Neural progenitor cell (in vitro differentiated cells): Measurements from ENCODE around the gene CASP1.

Experiments
- EZH2 ChIP-seq: fragments of 200-600 bp; sonication (generic); IDR thresholded peaks from 2 replicates; pipeline ENCODE4 v1.6.1; 2017; ENCODE audit warnings: antibody characterized with exemption, mild to moderate bottlenecking, moderate library complexity
- EZH2phosphoT487 ChIP-seq: fragments of 200-600 bp; sonication (generic); IDR thresholded peaks from 2 replicates; pipeline ENCODE4 v1.6.1; 2017; ENCODE audit warnings: antibody characterized with exemption
- TF ChIP-seq, protein P1 (sequence below): fragments of 200-600 bp; sonication (generic); IDR thresholded peaks from 2 replicates; pipeline ENCODE4 v1.5.1; 2017; ENCODE audit warnings: antibody characterized with exemption, mild to moderate bottlenecking

DNA sequence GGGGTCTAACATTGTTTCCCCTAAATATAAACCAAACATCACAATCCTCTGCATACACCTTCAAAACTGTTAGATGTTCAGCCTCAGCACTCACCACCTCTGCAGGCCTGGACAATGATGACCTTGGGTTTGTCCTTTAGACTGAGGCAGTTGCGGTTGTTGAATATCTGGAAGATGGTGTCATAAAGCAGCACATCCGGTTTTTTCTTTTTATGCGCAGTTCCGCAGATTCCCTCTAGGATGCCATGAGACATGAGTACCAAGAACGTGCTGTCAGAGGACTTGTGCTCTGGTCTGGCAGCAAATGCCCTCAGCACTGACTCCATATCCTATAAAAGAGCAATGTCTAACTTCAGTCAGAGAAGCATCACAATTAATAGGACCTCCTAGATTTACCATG lies 34.8 kb downstream of the CASP1 start:
- TF ChIP-seq, protein P1, sequence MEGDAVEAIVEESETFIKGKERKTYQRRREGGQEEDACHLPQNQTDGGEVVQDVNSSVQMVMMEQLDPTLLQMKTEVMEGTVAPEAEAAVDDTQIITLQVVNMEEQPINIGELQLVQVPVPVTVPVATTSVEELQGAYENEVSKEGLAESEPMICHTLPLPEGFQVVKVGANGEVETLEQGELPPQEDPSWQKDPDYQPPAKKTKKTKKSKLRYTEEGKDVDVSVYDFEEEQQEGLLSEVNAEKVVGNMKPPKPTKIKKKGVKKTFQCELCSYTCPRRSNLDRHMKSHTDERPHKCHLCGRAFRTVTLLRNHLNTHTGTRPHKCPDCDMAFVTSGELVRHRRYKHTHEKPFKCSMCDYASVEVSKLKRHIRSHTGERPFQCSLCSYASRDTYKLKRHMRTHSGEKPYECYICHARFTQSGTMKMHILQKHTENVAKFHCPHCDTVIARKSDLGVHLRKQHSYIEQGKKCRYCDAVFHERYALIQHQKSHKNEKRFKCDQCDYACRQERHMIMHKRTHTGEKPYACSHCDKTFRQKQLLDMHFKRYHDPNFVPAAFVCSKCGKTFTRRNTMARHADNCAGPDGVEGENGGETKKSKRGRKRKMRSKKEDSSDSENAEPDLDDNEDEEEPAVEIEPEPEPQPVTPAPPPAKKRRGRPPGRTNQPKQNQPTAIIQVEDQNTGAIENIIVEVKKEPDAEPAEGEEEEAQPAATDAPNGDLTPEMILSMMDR, result peak; percentile 10
- no peak for TF ChIP-seq EZH2
- no peak for TF ChIP-seq EZH2phosphoT487
